ENCODE measurements around the gene SMC4.

SMC4 gene

DNA sequence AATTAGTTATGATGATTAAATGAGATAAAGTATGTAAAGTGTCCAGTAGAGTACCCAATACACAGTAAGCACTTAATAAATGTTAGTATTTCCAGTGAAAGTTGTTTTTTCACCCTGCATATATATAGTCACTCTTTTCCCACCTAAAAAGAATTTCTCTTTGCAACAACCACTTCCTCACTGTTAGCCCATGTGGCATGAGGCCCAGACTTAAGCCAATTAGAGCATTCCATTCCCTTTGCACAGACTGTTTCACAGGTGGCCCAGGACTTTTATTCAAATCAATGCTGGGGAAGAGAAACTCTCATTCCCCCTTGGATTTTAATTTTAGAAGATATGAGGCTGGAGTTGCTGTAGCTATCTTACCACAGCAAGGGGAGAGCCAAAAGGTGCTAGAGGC is 4.2 kb upstream of the SMC4 start:
- no peak for DNase-seq (ENCODE audit: low read depth)

DNA sequence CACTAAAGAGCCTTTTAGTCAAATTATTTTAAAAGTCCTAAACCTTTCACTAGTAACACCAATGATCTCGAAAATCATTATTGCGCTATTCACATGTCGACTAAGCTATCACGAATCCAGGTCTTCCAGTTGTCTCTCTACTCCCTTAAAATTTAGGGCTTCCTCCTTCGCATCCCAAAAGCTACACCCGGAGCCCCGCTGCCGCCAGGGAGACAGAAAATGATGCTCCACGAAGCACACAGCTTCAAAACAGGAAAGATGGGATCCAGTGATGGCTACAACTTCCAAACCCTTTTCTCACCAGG is 678 bp upstream of the SMC4 start:
- DNase-seq (ENCODE audit: low read depth), result no peak

DNA sequence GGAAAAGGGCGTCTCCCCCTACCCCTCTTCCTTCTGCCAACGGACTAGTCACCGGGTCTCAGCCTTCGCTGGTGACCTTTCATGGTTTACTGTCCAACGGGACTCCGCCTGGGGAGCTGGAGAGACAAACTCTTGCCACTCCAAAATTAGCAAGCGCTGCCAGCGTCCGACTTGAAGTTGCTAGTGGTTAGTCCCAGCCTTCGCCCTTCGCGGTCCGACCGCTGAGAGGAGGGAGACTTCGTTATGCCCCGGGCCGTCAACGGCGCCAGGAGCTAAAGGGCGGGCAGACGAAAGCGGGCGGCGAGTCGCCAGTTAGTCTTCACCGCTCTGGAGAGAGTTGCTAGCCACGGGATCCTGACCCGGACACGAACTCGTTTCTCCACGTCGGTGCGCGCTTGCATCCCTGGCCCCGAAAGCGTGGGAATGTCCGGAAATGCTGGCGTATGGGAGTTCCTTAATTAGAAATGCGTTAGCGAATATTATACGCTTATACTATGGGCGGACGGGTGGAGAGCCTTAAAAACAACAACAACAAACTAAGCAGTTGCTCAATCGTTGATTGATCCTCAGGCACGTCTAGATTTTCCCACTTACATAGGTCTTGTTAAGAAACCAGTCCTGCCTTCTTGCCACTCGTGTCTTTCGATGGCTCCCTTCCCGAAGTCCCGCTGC is 716 bp downstream of the SMC4 start:
- no peak for DNase-seq (ENCODE audit: low read depth)

GRCh38 chr3:160400702-160401150 is 1.3 kb downstream of the SMC4 start:
- DNase-seq (ENCODE audit: low read depth), result peak; percentile 6

DNA sequence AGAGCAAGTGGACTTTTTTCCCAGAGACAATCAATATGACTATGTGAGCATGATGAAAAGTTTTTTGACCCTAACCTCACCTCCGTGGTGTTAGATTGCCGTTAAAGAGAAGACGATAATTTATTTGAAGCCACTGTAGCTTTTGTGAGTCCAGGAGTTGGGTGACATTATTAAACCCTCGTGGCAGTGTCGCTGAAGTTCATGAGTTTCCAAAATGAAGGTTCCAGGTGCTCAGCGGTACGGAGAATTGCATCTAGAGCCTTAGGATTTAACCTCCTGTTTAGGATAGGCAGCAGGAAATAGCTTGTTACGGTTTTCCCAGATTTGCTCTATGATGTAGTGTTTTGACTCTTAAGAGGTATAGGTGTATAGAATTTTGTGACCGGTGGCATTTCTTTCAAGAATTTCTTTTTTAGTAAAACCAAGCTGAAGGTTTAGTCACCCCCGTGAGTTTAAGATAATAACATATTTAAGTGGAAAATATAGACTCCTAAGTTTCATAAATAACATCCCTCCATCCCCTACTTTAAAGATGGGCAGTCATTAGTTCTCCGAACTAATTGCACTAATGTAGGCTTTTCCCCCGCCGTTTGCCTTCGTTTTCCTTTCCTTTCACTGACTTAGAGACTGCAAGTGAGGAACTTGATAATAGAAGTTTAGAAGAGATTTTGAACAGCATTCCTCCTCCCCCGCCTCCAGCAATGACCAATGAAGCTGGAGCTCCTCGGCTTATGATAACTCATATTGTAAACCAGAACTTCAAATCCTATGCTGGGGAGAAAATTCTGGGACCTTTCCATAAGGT is 2.0 kb downstream of the SMC4 start:
- DNase-seq (ENCODE audit: low read depth), result no peak

DNA sequence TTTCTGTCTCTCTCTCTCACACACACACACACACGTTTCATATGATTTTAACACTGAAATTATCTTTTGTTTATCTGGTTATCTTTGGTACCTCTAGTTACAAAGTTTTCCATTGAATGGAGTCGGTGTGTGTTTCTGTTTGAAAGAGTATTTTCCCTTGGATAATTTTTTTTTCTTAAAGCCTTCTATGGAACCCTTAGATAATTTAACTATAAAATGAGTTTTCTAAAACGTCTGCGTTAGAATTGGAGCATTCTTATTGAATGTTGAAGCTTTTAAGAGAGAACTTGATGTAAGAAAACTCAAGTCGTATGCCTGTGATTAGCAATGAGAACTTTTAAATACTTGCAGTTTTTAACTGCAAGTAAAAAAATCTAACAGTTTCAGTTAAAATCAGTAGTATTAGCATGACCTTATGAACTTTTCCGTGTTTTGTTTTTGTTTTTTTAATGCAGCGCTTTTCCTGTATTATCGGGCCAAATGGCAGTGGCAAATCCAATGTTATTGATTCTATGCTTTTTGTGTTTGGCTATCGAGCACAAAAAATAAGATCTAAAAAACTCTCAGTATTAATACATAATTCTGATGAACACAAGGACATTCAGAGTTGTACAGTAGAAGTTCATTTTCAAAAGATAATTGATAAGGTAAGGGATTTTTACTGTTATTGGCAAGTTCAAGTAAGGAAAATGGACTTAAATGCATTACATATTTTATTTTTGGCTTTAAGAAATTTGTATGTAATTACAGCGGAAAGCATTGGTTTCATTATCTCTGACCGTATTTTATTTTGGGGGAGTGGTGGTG is 3.0 kb downstream of the SMC4 start:
- no peak for DNase-seq (ENCODE audit: low read depth)

DNA sequence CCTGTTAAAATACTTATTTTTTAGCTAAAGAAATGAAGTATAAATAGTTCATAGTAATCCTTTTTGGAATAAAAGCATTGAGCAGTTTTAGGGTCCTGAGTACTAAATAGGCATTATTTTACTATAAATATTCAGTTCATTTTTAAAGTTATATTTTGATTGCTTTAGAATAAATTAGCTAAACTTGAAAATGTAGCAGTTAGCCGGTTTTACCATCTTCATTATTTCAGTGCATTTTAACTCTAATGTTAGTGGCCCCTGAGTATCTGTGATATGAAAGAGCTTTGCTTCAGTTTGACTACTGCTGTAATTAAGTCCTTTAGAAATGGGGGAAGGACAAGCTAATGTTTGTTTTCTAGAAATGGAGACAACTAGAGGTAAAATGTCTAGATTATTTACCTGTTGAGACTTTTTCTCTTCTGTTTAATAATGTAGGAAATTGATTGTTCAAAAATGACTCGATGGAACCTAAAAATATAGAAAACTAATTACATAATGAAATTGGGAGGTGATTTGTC is 3.6 kb downstream of the SMC4 start:
- no peak for DNase-seq (ENCODE audit: low read depth)

DNA sequence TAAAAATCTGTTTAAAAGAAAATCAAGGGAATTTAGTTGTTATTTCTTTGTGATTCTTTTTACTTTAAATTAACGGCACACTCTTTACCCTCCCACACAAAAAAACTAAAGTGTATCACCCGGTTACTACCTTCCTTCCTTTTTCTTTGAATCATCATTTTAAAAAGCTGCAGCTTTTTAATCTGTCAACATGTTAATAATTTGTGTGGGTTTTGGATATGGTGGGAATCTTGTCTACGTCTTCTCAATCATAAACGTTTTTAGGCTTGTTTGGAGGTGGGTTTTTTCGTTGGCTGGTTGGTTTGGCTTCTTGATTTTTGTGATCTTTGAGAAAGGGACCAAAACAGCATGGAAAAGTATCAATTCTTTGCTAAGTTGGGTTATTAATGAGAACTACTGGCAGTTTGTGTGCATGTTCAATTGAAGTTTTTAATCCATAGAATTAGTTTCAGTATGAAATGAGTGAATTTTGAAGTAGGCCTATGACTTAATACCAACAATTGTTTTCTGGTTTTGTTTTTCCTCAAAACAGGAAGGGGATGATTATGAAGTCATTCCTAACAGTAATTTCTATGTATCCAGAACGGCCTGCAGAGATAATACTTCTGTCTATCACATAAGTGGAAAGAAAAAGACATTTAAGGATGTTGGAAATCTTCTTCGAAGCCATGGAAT is 4.5 kb downstream of the SMC4 start:
- no peak for DNase-seq (ENCODE audit: low read depth)

DNA sequence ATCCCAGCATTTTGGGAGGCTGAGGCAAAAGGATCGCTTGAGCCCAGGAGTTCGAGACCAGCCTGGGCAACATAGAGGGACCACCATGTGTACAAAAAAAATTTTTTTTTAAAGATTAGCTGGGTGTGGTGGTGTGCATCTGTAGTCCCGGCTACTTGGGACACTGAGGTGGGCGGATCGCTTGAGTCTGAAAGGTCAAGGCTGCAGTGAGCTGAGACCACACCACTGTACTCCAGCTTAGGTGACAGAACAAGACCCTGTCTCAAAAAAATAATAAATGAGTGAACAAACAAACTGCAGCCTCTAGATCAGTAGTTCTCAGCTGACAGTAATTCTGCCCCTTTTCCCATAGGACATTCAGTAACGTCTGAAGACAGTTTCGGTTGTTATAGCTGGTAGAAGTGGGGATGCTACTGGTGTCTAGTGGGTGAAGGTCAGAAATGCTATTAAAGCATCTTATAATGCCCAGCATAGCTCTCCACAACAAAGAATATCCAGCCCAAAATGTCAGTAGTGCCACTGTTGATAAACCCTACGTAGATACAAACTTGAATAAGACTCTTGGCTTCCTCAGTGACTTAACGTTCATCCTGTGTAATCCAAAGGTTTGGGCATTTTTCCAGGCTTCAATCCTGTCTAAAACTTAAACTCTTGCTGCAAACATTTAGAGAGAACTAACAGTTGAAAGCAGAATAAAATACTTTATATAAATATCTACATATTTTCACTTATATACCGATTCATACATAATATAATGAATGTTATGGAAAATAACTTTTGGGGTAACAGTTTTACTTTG is 10.6 kb downstream of the SMC4 start:
- DNase-seq (ENCODE audit: low read depth), result no peak

- no peak for DNase-seq (ENCODE audit: low read depth)
These were observed 13.0 kb downstream of the SMC4 start for GRCh38 chr3:160412477-160412876.

GRCh38 chr3:160413613-160414248 is 14.3 kb downstream of the SMC4 start:
- no peak for DNase-seq (ENCODE audit: low read depth)

DNA sequence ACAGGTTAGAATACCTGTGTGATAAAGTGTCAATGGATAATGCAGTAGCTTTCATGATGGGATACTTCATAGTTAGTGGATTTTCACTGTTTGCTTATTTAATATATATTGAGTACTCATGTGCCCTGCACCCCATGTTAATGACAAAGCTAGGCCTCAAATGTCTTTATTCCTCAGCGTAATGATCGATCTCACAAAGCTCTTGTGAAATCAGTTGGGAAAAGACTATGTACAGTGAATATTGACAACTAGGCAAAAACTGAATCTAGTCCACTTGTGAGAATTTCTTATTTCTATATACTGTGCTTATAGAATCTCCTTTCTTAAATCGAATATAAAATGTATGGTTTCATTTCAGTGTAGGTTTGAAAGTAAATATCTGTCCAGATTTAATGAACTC is 17.9 kb downstream of the SMC4 start:
- no peak for DNase-seq (ENCODE audit: low read depth)

DNA sequence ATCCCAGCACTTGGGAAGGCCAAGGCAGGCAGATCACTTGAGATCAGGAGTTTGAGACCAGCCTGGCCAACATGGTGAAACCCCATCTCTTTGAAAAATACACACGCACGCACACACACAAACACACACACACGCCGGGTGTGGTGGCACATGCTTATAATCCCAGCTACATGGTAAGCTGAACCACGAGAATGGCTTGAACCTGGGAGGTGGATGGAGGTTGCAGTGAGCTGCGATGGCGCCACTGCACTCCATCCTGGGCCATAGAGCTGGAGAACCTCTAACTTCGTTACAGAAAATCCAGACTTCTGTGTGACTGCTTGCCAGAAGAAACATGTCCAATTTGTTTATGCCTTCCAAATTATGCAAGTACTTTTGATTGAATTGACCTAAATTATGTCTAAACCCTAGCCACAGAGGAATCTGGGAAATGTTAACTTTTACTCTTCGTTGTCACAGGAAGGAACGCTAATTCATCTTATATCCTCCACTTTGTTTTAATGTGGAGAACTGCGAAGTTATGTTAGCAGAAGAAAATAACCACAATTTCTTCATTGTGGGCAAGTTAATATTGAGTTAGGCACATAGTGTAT is 28.5 kb downstream of the SMC4 start:
- DNase-seq (ENCODE audit: low read depth), result no peak

DNA sequence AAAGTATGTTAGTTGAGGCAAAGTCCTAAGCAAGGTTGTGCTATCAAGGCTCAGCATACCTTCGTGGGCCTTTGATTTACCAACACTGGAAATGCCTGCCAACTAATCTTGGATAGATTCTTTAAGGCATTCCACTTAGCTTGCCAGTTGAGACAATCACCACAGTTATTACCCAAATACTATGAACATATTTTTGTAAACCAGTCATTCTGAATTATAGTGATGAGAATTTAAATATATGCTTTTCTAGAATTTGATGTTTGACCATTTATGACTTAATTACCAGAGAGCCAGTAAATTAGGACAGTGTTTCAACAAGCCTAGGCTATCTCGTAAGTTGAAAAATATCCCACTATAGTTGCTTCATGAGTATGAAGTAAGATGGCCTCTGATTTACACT is 34.6 kb downstream of the SMC4 start:
- DNase-seq (ENCODE audit: low read depth), result no peak

GRCh38 chr3:160435095-160435494 is 35.6 kb downstream of the SMC4 start:
- DNase-seq (ENCODE audit: low read depth), result no peak

GRCh38 chr3:160435747-160436146 is 36.3 kb downstream of the SMC4 start:
- DNase-seq (ENCODE audit: low read depth), result no peak

GRCh38 chr3:160437083-160437455 is 37.6 kb downstream of the SMC4 start:
- DNase-seq (ENCODE audit: low read depth), result no peak

GRCh38 chr3:160440687-160441086 is 41.2 kb downstream of the SMC4 start:
- DNase-seq (ENCODE audit: low read depth), result no peak

GRCh38 chr3:160444411-160444810 is 45.0 kb downstream of the SMC4 start:
- no peak for DNase-seq (ENCODE audit: low read depth)

DNA sequence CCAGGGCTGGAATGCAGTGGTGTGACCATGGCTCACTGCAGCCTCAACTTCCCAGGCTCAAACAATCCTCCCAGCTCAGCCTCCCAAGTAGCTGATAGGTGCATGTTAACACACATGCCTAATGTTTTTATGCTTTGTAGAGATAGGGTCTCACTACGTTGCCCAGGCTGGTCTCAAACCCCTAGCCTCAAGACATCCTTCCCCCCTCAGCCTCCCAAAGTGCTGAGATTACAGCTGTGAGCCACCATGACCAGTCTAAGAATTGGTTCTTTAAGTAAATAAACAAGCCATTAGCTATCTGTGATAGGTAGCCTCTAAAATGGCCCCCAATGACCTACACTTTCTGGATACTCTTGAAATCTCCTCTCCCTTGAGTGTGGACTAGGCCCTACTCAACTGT is 46.4 kb downstream of the SMC4 start:
- DNase-seq (ENCODE audit: low read depth), result no peak
